ENCODE results near the gene ARHGAP45. TPM values are rescaled to one million over a fixed set of nuclear protein-coding genes. Genes with fewer than 3 reads are reported as not detected.
A peak's percentile ranks its signal among the peaks of the same experiment; 100 is the strongest.

Gene ARHGAP45
- total RNA-seq, 2 experiments from 2014 or later = 861 to 878 TPM

DNA sequence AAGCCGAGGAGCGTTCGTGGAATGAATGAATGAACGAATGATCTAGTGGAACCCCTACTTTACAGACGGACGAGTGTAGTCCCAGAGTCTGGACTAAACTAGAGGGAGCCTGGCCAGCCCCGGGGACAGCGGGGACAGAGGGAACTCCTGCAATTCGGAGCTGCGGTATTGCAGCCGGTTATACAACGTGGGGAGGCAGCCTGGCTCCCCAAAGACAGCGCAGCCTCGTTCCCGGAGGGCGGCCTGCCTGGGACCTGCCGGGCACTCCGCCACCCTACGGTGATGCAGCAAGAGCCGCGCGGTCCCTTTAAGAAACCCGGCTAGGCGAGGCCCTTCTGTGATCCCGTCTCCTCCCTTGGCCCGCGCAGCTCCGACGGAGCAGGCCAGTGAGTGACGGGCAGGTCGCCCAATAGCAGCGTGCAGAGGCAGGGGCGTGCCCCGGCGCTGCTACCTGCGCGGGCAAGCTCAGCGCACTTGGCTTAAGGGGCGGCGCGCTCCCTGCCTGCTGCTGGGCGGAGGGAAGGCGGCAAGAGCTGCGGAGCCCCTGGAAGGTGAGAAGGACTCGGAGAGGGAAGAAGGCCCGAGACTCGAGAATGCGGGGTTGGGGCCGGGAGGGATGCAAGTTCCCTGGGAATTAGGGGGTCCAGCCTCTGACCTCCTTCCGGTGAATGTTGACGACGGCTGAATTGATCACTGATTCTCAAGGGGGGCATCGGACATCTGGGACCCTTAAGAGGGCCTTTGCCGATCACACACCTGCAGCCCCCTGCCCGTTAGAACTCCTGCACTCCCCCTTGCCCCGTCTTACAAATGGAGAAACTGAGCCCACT, 27.1 kb upstream of the ARHGAP45 start, which contains the start of gene ABCA7:
Gene ABCA7, plus strand, starts transcription at position 462 of the 830 bp plus-strand sequence. CDS start 1,255 bp downstream, outside the sequence.
- intact Hi-C loops (cut with DNase I, micrococcal nuclease) = loop anchor here (1.0 to 2.0 kb wide), 4 partner anchors 9 to 29 kb away; partner anchors contain the start of genes RNU6-2 (in 2 of the 2) and TMEM259 (in 2 of the 2)
- ChIA-PET POLR2A (interaction anchor here (0.6 to 9.0 kb wide), 19 partner anchors 10 to 235 kb away, joined by 3 to 203 read pairs (median 4); partner anchors contain the start of genes ARHGAP45, CIRBP, CNN2 and FAM174C), CTCF (interaction anchor here (0.8 to 3.6 kb wide), 7 partner anchors 18 to 227 kb away, joined by 3 to 20 read pairs (median 4); partner anchors contain the start of genes RNU6-2 and TMEM259)
- Histone ChIP-seq H3K27me3 (ENCODE audit: control insufficient read depth in 1 of 2, insufficient read depth in 2 of 2, low read length in 2 of 2) (no peaks in the 10 kb centered on the region), H3K27ac (ENCODE audit: low read depth in 1 of 2, low read length in 2 of 2) (peak within 1 kb of the TSS; percentile 43 to 51), H3K4me1 (ENCODE audit: insufficient read depth, low read length) (peaks cover 81% of the 10 kb centered on the region), H3K4me3 (ENCODE audit: low read length) (peak within 1 kb of the TSS; percentile 91), H3K9me3 (ENCODE audit: control insufficient read depth in 1 of 2, insufficient read depth in 1 of 2, low read length in 2 of 2) (no peaks in the 10 kb centered on the region), H3K36me3 (ENCODE audit: insufficient read depth, low read length) (peaks cover 58% of the 10 kb centered on the region)
- TF ChIP-seq, protein P1, sequence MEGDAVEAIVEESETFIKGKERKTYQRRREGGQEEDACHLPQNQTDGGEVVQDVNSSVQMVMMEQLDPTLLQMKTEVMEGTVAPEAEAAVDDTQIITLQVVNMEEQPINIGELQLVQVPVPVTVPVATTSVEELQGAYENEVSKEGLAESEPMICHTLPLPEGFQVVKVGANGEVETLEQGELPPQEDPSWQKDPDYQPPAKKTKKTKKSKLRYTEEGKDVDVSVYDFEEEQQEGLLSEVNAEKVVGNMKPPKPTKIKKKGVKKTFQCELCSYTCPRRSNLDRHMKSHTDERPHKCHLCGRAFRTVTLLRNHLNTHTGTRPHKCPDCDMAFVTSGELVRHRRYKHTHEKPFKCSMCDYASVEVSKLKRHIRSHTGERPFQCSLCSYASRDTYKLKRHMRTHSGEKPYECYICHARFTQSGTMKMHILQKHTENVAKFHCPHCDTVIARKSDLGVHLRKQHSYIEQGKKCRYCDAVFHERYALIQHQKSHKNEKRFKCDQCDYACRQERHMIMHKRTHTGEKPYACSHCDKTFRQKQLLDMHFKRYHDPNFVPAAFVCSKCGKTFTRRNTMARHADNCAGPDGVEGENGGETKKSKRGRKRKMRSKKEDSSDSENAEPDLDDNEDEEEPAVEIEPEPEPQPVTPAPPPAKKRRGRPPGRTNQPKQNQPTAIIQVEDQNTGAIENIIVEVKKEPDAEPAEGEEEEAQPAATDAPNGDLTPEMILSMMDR (IDR thresholded peaks at IDR 0.05) = no peak
- Mint-ChIP-seq H3K36me3 (ENCODE audit: low read depth) (peaks cover 67% of the 10 kb centered on the region), H3K4me1 (ENCODE audit: low read depth) (peaks cover 51% of the 10 kb centered on the region), H3K4me3 (peak within 1 kb of the TSS; percentile 100), H3K27ac (peak within 1 kb of the TSS; percentile 92), H3K9me3 (no peaks in the 10 kb centered on the region), H3K27me3 (no peaks in the 10 kb centered on the region)
- ATAC-seq (ENCODE audit: poor library complexity) (peak; percentile 90), DNase-seq (peak; percentile 99 to 100 (median 99))

DNA sequence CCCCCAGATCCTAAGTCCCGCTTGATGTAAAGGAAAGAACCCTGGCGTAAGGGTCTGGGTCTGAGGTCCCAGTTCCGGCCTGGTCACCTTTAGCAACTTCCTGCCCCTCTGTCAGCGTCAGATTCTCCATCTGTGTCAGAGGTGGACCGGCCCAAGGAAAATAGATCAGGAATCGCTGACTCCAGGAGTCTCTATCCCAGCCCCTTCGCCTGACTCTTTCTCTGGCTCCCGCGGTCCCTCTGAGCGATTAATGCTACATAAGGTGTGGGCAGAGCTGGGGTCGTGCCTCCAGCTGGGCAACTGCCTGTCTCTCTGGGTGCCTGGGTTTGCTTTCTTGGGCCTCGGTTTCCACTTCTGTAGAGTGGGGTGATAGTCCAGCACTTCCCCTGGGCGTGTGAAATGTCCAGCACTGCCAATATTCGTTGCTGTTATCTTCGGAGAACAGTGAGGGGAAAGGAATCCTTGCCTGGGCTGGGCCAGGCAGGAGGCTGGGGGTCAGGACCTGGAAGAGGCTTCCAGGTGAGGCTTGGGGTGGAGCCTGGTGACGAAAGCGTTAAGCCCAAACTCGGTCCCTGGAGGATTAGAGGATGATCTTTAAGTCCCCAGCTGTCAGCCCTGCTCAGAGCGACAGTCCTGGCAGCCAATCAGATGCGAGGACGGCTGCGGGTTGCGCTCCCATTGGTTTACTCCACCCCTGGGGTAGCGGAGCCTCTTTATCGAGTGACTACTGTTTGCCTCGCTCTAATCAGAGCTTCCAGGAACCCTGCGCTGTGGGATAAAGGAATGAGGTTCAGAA, 26.3 kb upstream of the ARHGAP45 start:
- Mint-ChIP-seq H3K27ac (peak overlapping the region; percentile 92), H3K36me3 (ENCODE audit: low read depth) (peaks cover 67% of the 10 kb centered on the region), H3K4me1 (ENCODE audit: low read depth) (peaks cover 52% of the 10 kb centered on the region), H3K27me3 (no peaks in the 10 kb centered on the region), H3K4me3 (peak overlapping the region; percentile 100), H3K9me3 (no peaks in the 10 kb centered on the region)
- Histone ChIP-seq H3K36me3 (ENCODE audit: insufficient read depth, low read length) (peaks cover 53% of the 10 kb centered on the region), H3K4me3 (ENCODE audit: low read length) (peak overlapping the region; percentile 91), H3K27ac (ENCODE audit: low read depth in 1 of 2, low read length in 2 of 2) (peak overlapping the region; percentile 43 to 51), H3K4me1 (ENCODE audit: insufficient read depth, low read length) (peaks cover 78% of the 10 kb centered on the region), H3K27me3 (ENCODE audit: control insufficient read depth in 1 of 2, insufficient read depth in 2 of 2, low read length in 2 of 2) (no peaks in the 10 kb centered on the region), H3K9me3 (ENCODE audit: control insufficient read depth in 1 of 2, insufficient read depth in 1 of 2, low read length in 2 of 2) (no peaks in the 10 kb centered on the region)
- intact Hi-C loops (cut with DNase I, micrococcal nuclease) = loop anchor here (1.0 to 2.0 kb wide), 2 partner anchors 9 to 20 kb away; partner anchors contain the start of genes RNU6-2 (in 1 of the 2) and TMEM259 (in 1 of the 2)
- CTCF ChIA-PET = interaction anchor here (0.8 to 3.6 kb wide), 9 partner anchors 19 to 226 kb away, joined by 3 to 20 read pairs (median 3); partner anchors contain the start of genes RNU6-2 and TMEM259
- POLR2A ChIA-PET = interaction anchor here (0.8 to 9.0 kb wide), 22 partner anchors 9 to 229 kb away, joined by 3 to 203 read pairs (median 5); partner anchors contain the start of genes ARHGAP45, CIRBP, CNN2 and MED16
- TF ChIP-seq, protein P1 (IDR thresholded peaks at IDR 0.05) = no peak
- peak; percentile 52 for ATAC-seq (ENCODE audit: poor library complexity)
- DNase-seq = peak; percentile 79 to 96 (median 89)

Data from CD4-positive, alpha-beta T cell (primary cell).